Measurements from ENCODE around the gene POLRMT. TPM values are rescaled to one million over a fixed set of nuclear protein-coding genes. Genes with fewer than 3 reads are reported as not detected.

Gene POLRMT
- 21.6 TPM for total RNA-seq

DNA sequence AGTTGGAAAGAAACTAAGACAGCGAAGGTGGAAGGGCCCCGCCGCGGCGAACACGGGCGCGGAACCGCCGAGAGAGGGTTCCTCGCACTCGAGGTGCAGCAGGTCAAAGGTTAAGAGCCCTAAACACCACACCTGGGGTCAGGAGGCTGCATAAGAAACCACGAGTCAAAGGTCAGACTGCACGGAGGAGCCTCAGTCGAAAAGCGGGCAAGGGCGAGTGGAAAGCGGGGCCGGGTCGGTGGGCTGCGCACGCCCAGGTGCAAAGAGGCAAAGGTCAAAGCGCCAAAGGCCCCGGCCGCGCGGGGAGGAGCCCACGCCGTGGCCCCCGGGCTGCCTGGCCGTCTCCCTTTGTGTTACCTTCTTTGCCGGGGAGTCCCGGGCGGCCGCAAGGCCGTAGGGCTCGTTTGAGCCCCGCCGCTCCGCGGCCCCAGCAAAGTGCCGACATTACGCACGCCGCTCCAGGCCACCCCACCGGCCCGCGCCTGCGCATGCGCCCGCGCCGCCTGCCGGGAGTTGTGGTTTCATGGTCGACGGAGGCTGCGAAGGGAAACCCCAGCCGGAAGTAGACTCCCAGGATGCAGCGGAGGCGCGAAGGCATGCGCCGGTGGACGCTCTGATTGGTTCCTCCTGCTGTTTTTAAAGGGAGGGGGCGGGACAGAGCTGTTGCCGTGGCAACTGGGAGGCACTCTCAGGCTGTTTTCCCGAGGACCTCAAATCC, at the start of gene POLRMT:
TSS of gene POLRMT (minus strand) at position 470 of the 718 bp plus-strand sequence. CDS start at position 445, 25 bp downstream.

DNA sequence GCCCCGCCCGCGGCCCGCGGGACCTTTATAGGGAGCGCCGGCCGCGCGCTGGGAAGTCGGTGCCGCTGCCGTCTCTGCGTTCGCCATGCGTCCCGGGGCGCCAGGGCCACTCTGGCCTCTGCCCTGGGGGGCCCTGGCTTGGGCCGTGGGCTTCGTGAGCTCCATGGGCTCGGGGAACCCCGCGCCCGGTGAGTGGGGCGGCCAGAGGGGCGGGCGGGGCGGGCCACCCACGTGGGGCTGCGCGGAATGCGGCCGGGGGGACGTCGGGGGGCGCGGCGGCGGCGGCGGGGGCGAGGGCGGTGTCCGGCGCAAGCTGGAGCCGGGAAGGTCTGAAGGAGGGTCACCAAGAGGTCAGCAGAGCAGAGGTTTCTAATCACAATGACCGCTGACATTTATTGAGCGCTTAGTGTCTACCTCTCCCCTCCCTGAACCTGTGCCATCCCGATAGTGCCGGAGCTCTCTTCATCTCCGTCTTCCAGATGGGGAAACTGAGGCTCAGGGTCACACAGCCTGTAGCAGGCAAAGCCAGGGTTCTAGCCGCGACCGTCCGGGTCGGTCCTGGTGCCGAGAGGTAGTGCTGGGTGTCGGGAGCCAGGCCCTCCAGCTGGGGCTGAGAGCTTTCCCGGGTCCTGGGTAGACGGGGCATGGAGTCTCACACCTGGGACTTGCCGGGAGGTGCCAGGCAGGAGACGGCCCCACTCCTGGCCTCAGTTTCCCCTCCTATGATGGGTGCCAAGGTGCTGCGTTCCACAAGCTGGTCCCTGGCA, 43.2 kb upstream of the POLRMT start, which contains the start of gene FSTL3:
TSS of gene FSTL3 (plus strand) at position 54 of the 767 bp plus-strand sequence. CDS start at position 86, 32 bp downstream.

DNA sequence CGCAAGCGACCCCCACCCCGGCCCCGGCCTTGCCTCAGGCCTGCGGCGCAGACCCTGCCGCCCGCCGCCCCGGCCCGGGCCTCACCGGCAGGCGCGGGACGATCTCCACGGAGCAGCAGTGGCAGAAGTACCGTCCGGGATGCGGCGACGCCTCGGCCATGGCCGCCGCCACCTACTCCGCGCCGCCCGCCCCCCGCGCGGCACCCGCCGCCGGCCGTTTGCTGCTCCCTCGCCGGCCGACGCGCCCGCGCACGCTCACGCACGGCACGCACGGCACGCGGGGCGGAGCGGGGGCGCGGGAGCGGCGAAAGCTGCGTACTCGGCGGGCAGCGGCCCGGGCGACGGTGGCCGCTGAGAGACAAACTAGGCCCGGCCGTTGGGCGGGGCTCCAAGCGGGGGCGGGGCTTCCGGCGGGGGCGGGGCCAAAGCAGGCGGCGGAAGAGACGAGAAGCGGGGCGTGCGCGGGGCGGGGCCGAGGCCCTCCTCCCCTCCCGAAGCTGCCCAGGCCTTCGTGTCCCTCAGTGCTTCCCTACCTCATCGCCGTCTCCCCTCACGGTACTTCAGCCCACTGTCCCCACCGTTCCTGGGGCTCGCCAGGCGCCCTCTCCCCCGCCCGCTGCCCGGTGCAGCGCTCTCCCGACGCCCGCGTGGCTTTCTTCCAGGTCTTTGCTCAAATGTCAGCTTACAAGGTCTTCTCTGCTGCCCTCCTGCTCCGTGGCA, 29.8 kb upstream of the POLRMT start, which contains the start of gene RNF126:
TSS of gene RNF126 (minus strand) at position 253 of the 720 bp plus-strand sequence. CDS start at position 160, 93 bp downstream.

DNA sequence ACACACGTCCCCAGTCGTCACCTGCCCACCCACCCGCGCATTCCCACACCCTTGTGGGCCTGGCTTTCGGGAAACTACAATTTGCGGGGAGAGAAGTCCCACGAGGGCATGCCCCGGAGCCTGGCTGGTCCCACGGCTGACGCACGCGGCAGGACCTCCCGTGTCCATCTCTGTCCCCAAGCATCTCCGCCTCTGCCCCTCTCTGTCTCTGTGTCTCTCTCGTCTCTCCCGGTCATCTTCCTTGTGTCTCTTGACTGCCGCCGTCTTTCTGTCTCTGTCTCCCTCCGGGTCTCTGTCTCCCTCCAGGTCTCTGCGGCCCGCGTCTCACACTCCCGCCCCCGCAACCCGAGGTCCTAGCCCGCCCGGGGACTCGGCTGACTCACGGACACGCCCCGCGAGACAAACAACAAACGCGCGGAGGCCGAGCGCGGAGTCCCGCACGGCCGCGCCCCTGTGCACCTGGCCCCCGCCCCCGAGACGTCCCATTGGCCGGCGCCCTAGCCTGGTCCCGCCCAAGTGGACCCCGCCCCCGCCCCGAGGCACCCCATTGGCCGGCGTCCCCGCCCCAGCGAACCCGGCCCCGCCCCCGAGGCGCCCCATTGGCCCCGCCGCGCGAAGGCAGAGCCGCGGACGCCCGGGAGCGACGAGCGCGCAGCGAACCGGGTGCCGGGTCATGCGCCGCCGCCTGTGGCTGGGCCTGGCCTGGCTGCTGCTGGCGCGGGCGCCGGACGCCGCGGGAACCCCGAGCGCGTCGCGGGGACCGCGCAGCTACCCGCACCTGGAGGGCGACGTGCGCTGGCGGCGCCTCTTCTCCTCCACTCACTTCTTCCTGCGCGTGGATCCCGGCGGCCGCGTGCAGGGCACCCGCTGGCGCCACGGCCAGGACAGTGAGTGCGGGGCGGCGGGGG, 6.2 kb upstream of the POLRMT start, which contains the start of gene FGF22:
TSS of gene FGF22 (plus strand) at position 627 of the 908 bp plus-strand sequence. CDS start at position 674, 47 bp downstream.

DNA sequence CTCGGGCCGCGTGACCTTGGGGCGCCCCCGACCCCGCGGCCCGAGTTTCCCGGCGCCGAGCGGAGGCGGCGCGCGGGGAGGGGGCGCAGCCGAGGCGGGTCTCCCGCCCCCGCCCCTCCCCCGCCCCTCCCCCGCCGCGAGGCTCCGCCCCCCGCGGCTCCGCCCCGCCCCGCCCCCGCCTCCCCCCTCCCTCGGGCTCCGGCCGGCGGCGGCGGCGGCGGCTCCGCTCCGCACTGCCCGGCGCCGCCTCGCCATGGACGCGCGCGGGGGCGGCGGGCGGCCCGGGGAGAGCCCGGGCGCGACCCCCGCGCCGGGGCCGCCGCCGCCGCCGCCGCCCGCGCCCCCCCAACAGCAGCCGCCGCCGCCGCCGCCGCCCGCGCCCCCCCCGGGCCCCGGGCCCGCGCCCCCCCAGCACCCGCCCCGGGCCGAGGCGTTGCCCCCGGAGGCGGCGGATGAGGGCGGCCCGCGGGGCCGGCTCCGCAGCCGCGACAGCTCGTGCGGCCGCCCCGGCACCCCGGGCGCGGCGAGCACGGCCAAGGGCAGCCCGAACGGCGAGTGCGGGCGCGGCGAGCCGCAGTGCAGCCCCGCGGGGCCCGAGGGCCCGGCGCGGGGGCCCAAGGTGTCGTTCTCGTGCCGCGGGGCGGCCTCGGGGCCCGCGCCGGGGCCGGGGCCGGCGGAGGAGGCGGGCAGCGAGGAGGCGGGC, 43.5 kb downstream of the POLRMT start, which contains the start of gene HCN2:
TSS of gene HCN2 (plus strand) at position 189 of the 703 bp plus-strand sequence. CDS start at position 254, 65 bp downstream.

DNA sequence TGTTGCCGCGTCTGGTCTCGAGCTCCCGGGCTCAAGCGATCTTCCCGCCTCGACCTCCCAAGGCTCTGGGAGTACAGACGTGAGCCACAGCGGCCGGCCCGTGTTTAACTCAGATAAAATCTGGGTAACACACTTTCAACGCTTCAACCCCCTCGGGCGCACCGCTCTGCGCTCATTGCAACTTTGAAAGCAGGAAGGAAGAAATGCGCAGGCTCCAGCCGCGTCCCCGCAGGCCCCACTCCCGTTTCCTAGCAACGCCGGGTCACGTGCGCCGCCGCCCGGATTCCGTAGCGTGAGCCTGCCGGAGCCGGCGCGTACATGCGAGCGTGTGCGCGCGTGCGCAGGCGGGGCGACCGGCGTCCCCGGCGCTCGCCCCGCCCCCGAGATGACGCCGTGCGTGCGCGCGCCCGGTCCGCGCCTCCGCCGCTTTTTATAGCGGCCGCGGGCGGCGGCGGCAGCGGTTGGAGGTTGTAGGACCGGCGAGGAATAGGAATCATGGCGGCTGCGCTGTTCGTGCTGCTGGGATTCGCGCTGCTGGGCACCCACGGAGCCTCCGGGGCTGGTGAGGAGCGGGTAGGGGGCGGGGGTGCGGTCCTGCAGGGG, 61.1 kb downstream of the POLRMT start, which contains the start of gene BSG:
TSS of gene BSG (plus strand) at position 457 of the 603 bp plus-strand sequence. CDS start at position 496, 39 bp downstream.

Other genes starting within 250 kb of the POLRMT start
- 14.7 TPM for gene C2CD4C, start 224.4 kb downstream of the POLRMT start, total RNA-seq
- gene SHC2, start 172.5 kb downstream of the POLRMT start, total RNA-seq, result 18.2 TPM
- gene MADCAM1, start 137.1 kb downstream of the POLRMT start, total RNA-seq, result 0.63 TPM
- gene TPGS1, start 126.0 kb downstream of the POLRMT start, total RNA-seq, result 18.8 TPM
- 41.6 TPM for gene CDC34, start 101.8 kb downstream of the POLRMT start, total RNA-seq
- not detected for gene GZMM, start 89.5 kb downstream of the POLRMT start, total RNA-seq
- gene BSG, start 60.9 kb downstream of the POLRMT start, total RNA-seq, result 101 TPM
- gene HCN2, start 43.7 kb downstream of the POLRMT start, total RNA-seq, result 9.1 TPM
- gene FGF22, start 6.3 kb upstream of the POLRMT start, total RNA-seq, result 0.63 TPM
- 20.0 TPM for gene RNF126, start 29.7 kb upstream of the POLRMT start, total RNA-seq
- 2.8 TPM for gene FSTL3, start 42.9 kb upstream of the POLRMT start, total RNA-seq
- gene PRSS57, start 61.9 kb upstream of the POLRMT start, total RNA-seq, result not detected
- gene PALM, start 75.4 kb upstream of the POLRMT start, total RNA-seq, result 123 TPM
- gene MISP, start 117.6 kb upstream of the POLRMT start, total RNA-seq, result not detected
- 60.7 TPM for gene PTBP1, start 163.9 kb upstream of the POLRMT start, total RNA-seq
- 98.3 TPM for gene PLPPR3, start 188.4 kb upstream of the POLRMT start, total RNA-seq
- gene AZU1, start 194.3 kb upstream of the POLRMT start, total RNA-seq, result 0.94 TPM
- gene PRTN3, start 207.5 kb upstream of the POLRMT start, total RNA-seq, result 0.94 TPM
- gene ELANE, start 218.8 kb upstream of the POLRMT start, total RNA-seq, result not detected
- 0.31 TPM for gene CFD, start 226.1 kb upstream of the POLRMT start, total RNA-seq